NAMALWA (cell line): ENCODE results near the gene SLC18A2.

Experiments used
- DNase-seq: peaks from one replicate; pipeline ENCODE4 v3.0.0-alpha.2; 2015; ENCODE audit warnings: low spot score

Gene SLC18A2

DNA sequence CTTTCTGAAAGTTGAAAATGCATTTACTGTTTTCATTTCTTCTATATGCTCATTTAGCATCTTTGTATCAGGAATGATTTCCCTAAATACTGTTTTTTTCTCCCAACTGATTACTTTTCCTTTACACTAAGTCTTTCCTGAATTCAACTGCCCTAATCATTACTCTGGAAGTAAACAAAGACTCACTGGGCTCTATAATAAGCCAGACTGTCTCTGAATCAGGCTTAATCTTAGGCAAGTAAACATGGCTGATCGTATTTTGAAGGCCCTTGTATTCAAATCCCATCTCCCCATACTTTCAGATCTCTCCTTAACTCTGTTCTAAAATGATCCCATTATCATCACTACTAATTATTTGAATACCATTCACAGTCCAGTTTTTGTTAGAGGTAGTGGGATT, 72.7 kb downstream of the SLC18A2 start:
- no peak for DNase-seq

DNA sequence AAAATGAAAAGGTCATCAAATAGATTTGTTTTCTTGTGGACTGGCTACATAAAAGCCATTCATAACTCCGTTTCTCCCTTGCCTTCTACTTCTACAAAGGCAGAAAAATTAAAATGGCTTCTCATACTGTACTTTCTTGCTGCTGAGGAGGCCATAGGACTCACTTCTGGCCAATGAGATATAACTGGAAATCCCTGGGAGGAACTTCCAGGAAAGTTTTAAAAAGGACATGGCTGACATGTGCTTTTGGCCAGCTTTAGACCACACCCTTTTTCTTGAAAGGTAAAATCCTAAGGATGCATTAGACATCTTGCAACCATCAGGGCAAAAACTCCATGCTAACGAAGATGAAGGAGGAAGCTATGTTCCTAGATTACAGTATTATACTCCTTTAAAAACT, 75.8 kb downstream of the SLC18A2 start:
- DNase-seq: no peak

DNA sequence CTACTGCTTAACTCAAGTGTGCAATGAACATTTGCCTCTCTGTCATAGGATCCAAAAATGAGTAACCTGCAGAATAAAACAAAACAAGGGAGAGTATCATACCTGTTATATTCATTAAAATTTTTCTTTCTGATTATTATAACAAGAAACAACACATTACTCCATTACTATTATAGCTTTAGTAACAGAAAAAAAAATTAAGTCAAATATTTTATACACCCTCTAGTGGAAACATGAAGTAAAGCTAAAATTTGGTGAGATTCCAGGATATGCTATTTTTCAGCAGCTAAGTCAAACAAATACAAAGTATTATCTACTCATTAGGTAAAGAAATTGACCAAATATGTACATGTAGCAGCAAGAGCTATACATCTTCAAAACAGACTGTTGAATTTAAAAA, 78.0 kb downstream of the SLC18A2 start:
- peak; percentile 21 for DNase-seq

DNA sequence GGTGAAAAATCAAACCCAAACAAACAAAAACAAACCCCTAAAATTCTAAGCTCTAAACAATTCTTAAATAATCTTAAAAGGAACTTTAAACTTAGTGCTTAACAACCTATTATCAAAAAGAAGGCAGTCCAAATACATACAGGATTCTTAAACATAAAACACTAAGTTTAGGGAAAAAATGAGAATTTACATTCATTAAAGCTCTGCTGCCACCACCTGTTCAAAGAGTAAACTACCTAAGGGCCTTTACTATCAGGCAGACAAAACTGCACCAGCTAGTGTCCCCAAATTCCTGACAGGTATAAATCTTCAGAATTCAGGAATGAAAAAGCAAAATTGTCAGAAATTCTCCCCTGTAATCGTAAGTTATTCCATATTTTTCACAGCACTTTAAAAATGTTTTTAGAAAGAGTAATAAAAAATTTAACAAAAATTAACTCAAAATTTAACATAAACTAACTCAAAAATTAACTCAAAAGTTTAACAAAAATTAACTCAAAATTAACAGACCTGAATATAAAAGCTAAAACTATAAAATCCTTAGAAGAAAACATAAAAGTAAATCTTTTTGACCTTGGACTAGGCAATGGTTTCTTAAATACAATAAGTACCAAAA, 79.2 kb downstream of the SLC18A2 start:
- peak; percentile 42 for DNase-seq

DNA sequence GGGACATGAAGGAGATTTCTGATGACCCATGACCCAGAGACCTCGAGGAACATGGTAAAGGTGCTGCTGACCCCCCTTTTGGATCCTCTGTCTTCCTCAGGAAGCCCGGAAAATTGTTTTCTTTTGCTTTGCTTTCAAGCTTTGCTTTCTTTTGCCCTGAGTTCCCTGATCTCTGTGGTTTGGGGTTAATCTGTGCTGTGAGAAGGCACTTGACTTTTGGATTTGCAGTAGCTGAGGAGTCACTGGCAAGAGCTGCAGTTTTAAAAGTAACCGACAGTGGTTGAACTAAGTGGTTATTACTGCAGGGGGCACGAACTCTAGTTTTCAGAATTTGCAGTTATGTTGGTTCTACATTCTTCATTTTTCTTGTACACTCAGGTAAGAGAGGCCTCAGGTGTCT, 81.3 kb downstream of the SLC18A2 start:
- DNase-seq: no peak

DNA sequence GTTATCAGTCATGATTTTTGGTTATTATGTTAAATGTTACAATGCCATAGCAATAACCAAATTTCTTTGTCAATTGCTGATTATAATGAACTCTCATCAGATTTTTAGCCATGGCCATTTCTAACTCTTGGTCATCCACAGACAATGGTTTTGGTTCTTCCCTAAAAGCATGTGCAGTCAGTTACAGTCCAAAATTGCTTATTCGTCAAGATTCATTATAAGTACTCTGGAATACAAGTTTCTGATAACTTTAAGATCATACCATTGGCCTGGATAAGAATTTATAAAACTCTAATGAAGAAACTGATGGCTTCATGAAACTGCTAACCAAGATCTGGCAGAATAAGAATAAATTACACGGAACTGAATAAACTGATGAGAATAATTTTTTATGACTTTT, 83.5 kb downstream of the SLC18A2 start:
- DNase-seq: no peak

DNA sequence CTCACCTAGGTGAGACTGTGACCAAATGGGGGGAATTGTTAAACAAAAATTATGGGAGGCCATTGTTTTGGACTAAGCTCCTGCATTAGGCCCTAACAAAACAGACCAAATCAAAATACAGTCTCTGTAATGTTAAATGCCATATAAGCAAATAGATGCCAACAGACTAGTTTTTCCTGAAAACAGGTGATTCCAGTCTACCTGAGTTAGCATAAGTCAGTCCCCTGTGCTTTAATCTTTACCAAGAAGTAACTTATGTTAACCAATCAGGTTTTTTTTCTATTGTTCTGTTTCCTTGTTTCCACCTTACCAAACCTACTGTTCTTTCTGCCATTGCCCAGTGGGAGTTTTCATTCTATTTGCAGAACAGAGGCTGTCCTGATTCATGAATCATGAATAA, 86.3 kb downstream of the SLC18A2 start:
- no peak for DNase-seq
